SKM-1 treated with dmso at 0.1 percent for 144 hours (cell line): ENCODE measurements around the gene ANKRD44.
A peak's percentile ranks its signal among the peaks of the same experiment; 100 is the strongest.

ENCODE experiments used
- DNase-seq: peaks from one replicate; lab custom pipeline; 2025; ENCODE audit not compliant: unreplicated experiment; lab: John Stamatoyannopoulos, UW

The ANKRD44 gene

GRCh38 chr2:197209742-197210408 lies 100.7 kb downstream of the ANKRD44 start:
- no peak for DNase-seq

- DNase-seq, result no peak
Observed at GRCh38 chr2:197209246-197209645, 101.3 kb downstream of the ANKRD44 start.

- DNase-seq, result no peak
Observed at GRCh38 chr2:197208841-197209240, 101.7 kb downstream of the ANKRD44 start.

GRCh38 chr2:197208024-197208423 lies 102.6 kb downstream of the ANKRD44 start:
- DNase-seq, result no peak

GRCh38 chr2:197207598-197207997 lies 103.0 kb downstream of the ANKRD44 start:
- DNase-seq, result no peak

GRCh38 chr2:197207106-197207505 lies 103.5 kb downstream of the ANKRD44 start:
- DNase-seq, result no peak

GRCh38 chr2:197205585-197206215 lies 104.9 kb downstream of the ANKRD44 start:
- no peak for DNase-seq

GRCh38 chr2:197204519-197205250 lies 105.9 kb downstream of the ANKRD44 start:
- no peak for DNase-seq

- DNase-seq, result no peak
Observed at GRCh38 chr2:197201874-197202273, 108.7 kb downstream of the ANKRD44 start.

GRCh38 chr2:197200762-197201058 lies 109.9 kb downstream of the ANKRD44 start:
- DNase-seq, result no peak

GRCh38 chr2:197200051-197200761 lies 110.4 kb downstream of the ANKRD44 start:
- no peak for DNase-seq

GRCh38 chr2:197198890-197199289 lies 111.7 kb downstream of the ANKRD44 start:
- DNase-seq, result peak; percentile 99

GRCh38 chr2:197197895-197198311 lies 112.7 kb downstream of the ANKRD44 start:
- DNase-seq, result no peak

GRCh38 chr2:197196541-197197180 lies 113.9 kb downstream of the ANKRD44 start:
- no peak for DNase-seq

GRCh38 chr2:197195518-197195917 lies 115.1 kb downstream of the ANKRD44 start:
- DNase-seq, result no peak

- no peak for DNase-seq
Observed at GRCh38 chr2:197191940-197192322, 118.6 kb downstream of the ANKRD44 start.

GRCh38 chr2:197191177-197191939 lies 119.2 kb downstream of the ANKRD44 start:
- DNase-seq, result peak; percentile 53

- no peak for DNase-seq
Observed at GRCh38 chr2:197190100-197190432, 120.5 kb downstream of the ANKRD44 start.

- no peak for DNase-seq
Observed at GRCh38 chr2:197189426-197190099, 121.0 kb downstream of the ANKRD44 start.

- no peak for DNase-seq
Observed at GRCh38 chr2:197185676-197186075, 124.9 kb downstream of the ANKRD44 start.
